ENCODE results near the gene PSMF1. TPM values are rescaled to one million over a fixed set of nuclear protein-coding genes. Genes with fewer than 3 reads are reported as not detected.
"Not testable (repeated sequence)": the region's sequence is repeated elsewhere in the genome, so short reads cannot be mapped to it uniquely, and the experiment has no call there.

The PSMF1 gene
- total RNA-seq, 1 donor from 2014 or later, result 99.7 TPM

DNA sequence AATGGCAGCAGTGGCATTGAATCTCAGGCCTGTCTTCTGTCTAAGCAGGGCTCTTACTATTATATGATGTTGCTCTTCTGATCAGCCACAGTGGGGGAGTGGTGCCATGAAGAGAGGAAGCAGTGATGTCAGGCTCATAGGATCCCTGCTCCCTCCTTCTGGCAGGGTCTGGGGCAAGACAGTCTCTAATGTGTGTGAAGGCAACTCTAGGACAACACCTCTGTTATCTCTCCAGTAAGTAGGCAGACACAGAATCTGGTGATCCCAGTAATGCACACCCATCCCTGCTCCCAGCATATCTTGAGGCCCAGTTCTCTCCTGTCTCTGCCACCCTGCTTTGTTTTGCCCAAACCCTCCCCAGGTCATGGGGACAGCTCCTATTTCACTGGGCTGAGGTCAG, 93.6 kb downstream of the PSMF1 start:
- DNase-seq (ENCODE audit: low spot score), result no peak
- no peak for ATAC-seq

DNA sequence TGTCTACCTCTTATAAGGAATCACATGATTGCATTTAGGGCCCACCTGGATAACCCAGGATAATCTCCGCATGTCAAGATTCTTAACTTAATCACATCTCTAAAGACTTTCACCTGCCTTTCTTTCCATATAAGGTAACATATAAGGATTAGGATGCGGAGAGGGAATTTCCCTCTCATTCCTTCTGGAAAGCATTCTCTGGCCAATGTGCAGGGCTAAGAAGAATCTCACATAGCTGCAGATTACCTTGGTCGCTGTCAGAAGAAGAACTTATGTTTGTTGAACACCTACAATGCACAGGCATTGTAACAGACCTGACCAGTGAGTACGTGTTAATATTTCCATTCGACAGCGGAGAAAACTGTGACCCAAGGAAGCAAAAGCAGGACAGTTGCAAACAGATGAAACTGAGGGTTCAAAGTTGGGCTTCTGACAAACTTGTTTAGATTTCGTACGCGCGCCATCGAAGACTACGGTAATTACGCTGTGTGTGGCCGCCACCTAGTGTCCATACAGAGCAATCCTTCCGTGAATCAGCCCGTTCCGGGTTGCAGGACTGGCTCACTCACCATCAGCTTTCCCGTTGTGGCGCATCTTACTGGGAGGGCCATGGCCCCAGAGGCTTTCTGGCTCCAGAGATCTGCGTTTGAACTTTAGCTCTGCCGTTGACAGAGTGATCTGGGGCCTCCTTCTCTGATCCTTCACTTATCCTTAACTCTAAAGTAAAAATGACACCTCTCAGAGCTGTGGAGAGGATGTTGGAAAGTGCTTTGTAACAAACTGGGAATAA, 94.4 kb downstream of the PSMF1 start:
- DNase-seq (ENCODE audit: low spot score) (peak; percentile 64), ATAC-seq (peak; percentile 99)

GRCh38 chr20:1214838-1215261, 96.4 kb downstream of the PSMF1 start:
- ATAC-seq, result no peak
- DNase-seq (ENCODE audit: low spot score), result no peak

DNA sequence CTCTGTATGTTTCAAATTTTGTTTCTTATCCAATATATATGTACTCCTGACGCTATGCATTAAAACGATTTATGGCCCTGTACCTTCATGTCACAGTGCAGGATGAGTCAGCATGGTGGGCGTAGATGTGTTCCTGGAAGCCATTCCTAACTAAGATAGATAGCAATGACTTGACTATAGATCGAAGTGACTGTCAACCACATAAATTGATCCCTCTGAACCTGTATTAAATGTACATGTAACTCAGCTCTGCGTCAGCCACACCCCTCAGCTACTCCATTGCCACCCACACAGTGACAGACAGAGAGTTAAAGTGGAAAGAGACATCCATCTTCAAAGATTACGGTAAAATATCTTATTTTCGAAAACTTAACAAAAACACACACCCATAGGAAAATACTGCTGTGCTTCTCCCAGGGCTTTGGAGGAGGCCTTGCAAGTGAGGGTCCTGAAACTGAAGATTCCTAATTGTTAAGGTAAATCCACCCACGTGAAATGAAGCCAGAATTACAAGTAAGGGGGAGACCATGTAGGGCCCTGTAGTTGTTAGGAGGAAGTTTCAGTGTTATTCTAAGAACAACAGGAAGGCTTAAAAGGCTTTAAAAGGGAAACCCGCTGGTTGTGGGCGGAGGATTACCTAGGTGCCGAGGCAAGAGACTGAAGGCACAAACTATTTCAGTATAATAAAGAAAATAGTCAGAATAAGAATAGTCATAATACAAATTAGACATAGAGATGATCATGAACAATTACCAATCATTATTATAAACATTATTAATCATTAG, 97.2 kb downstream of the PSMF1 start:
- DNase-seq (ENCODE audit: low spot score) (no peak), ATAC-seq (no peak)

DNA sequence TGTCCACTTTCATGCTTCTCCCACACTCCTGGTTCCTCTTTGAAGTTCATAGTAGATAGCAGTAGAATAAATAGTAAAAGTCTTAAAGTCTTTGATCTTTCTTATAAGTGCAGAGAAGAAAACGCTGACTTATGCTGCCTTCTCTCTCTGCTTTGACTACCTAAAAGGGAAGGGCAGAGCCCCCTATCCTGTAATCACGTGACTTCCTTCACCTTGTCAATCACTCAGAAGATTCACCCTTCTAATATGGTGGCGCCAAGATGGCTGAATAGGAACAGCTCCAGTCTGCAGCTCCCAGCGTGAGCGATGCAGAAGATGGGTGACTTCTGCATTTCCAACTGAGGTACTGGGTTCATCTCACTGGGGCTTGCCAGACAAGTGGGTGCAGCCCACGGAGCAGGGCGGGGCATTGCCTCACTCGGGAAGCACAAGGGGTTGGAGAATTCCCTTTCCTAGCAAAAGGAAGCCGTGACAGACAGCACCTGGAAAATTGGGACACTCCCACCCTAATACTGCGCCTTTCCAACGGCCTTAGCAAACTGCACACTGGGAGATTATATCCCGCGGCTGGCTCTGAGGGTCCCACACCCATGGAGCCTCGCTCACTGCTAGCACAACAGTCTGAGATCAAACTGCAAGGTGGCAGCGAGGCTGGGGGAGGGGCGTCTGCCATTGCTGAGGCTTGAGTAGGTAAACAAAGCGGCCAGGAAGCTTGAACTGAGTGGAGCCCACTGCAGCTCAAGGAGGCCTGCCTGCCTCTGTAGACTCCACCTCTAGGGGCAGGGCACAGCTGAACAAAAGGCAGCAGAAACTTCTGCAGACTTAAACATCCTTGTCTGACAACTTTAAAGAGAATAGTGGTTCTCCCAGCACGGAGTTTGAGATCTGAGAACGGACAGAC, 98.4 kb downstream of the PSMF1 start:
- DNase-seq (ENCODE audit: low spot score), result not testable (repeated sequence)

More for the DNA sequence above, 98.4 kb downstream of the PSMF1 start:
- not testable (repeated sequence) for ATAC-seq

Other genes with a start within 250 kb of the PSMF1 start
- 0.05 TPM for gene ANGPT4, start 202.3 kb upstream of the PSMF1 start, total RNA-seq
- not detected for gene RSPO4, start 116.3 kb upstream of the PSMF1 start, total RNA-seq
- gene TMEM74B, start 66.4 kb downstream of the PSMF1 start, total RNA-seq, result 1.2 TPM
- gene C20orf202, start 84.9 kb downstream of the PSMF1 start, total RNA-seq, result not detected
- gene RAD21L1, start 107.4 kb downstream of the PSMF1 start, total RNA-seq, result not detected
- gene SNPH, start 147.7 kb downstream of the PSMF1 start, total RNA-seq, result 0.20 TPM
- 6.4 TPM for gene SDCBP2, start 210.5 kb downstream of the PSMF1 start, total RNA-seq